ENCODE data around the gene CCDC88A. TPM values are rescaled to one million over a fixed set of nuclear protein-coding genes. Genes with fewer than 3 reads are reported as not detected.

Gene CCDC88A
- total RNA-seq, 2 donors from 2014 or later: 15.1 to 49.4 TPM

- no peak overlapping the region for H3K27ac Mint-ChIP-seq
- H3K4me1 Mint-ChIP-seq (ENCODE audit: low read depth in 2 of 2): no peaks in the 10 kb centered on the region
- no peaks in the 10 kb centered on the region for H3K27me3 Mint-ChIP-seq
Observed at GRCh38 chr2:55351672-55352071, 68.0 kb downstream of the CCDC88A start.

GRCh38 chr2:55345064-55345463, 74.6 kb downstream of the CCDC88A start:
- no peak overlapping the region for H3K4me3 Mint-ChIP-seq

More at GRCh38 chr2:55351672-55352071, 68.0 kb downstream of the CCDC88A start:
- ATAC-seq: no peak
- H3K36me3 Mint-ChIP-seq: peaks cover 5% of the 10 kb centered on the region
- no peak overlapping the region for H3K4me3 Mint-ChIP-seq
- H3K9me3 Mint-ChIP-seq: no peaks in the 10 kb centered on the region
- no peak for DNase-seq (ENCODE audit: low spot score)

GRCh38 chr2:55338268-55338667, 81.4 kb downstream of the CCDC88A start:
- Mint-ChIP-seq H3K36me3 (no peaks in the 10 kb centered on the region), H3K27ac (no peak overlapping the region), H3K27me3 (no peaks in the 10 kb centered on the region), H3K9me3 (no peaks in the 10 kb centered on the region), H3K4me3 (no peak overlapping the region), H3K4me1 (ENCODE audit: low read depth in 2 of 2) (no peaks in the 10 kb centered on the region)
- no peak for ATAC-seq
- no peak for DNase-seq (ENCODE audit: low spot score)

More at GRCh38 chr2:55345064-55345463, 74.6 kb downstream of the CCDC88A start:
- no peaks in the 10 kb centered on the region for H3K36me3 Mint-ChIP-seq
- no peak overlapping the region for H3K27ac Mint-ChIP-seq
- DNase-seq (ENCODE audit: low spot score) (no peak), ATAC-seq (no peak)
- no peaks in the 10 kb centered on the region for H3K4me1 Mint-ChIP-seq (ENCODE audit: low read depth in 2 of 2)
- H3K9me3 Mint-ChIP-seq: no peaks in the 10 kb centered on the region
- no peaks in the 10 kb centered on the region for H3K27me3 Mint-ChIP-seq

- no peak for ATAC-seq
- Mint-ChIP-seq H3K4me3 (no peak overlapping the region), H3K36me3 (no peaks in the 10 kb centered on the region), H3K4me1 (ENCODE audit: low read depth in 2 of 2) (no peaks in the 10 kb centered on the region), H3K27ac (no peak overlapping the region), H3K9me3 (no peaks in the 10 kb centered on the region), H3K27me3 (no peaks in the 10 kb centered on the region)
- DNase-seq (ENCODE audit: low spot score): no peak
Observed at GRCh38 chr2:55334728-55335127, 84.9 kb downstream of the CCDC88A start.

DNA sequence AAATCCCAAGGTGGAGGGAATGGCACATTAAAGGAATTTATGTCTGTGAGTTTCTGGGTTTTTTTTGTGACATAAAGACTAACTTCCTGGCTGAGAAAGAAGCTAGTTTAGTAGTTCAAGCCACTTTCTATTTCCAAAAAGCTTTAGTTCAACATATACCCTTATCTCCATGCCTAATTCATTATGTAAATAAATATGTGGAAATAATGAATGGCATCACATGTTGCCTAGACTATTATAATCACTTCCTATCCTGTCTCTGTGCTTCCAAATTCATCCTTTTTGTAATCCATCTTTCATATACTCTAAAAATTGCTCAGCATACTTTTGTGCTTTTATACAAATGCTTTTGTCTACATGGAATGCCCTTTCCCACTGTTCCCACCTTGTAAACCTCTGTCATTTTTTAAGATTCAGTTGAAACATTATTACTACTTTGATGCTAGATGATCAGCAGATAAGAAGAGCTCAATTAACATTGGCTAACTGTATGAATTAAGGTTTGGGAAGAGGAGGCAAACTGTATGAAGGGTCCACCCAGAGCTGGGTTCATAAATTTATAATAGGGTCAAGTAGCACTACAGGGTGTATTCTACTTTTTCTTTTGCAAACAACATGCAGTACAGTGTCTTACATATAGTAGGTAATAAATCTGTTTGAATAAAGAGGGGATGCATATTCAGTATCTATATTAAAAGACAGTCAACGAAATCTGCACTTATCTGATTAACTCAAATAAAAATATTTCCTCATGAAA, 88.9 kb downstream of the CCDC88A start:
- H3K4me1 Mint-ChIP-seq (ENCODE audit: low read depth in 2 of 2): no peaks in the 10 kb centered on the region
- H3K9me3 Mint-ChIP-seq: no peaks in the 10 kb centered on the region
- H3K4me3 Mint-ChIP-seq: no peak overlapping the region
- no peak for ATAC-seq
- H3K36me3 Mint-ChIP-seq: peaks cover 10% of the 10 kb centered on the region
- DNase-seq (ENCODE audit: low spot score): no peak
- no peak overlapping the region for H3K27ac Mint-ChIP-seq
- no peaks in the 10 kb centered on the region for H3K27me3 Mint-ChIP-seq

GRCh38 chr2:55327470-55328230, 92.0 kb downstream of the CCDC88A start:
- no peaks in the 10 kb centered on the region for H3K27me3 Mint-ChIP-seq
- no peaks in the 10 kb centered on the region for H3K9me3 Mint-ChIP-seq
- no peak overlapping the region for H3K27ac Mint-ChIP-seq
- ATAC-seq (no peak), DNase-seq (ENCODE audit: low spot score) (no peak)
- no peaks in the 10 kb centered on the region for H3K4me1 Mint-ChIP-seq (ENCODE audit: low read depth in 2 of 2)
- H3K36me3 Mint-ChIP-seq: peaks cover 10% of the 10 kb centered on the region
- H3K4me3 Mint-ChIP-seq: no peak overlapping the region

- Mint-ChIP-seq H3K4me1 (ENCODE audit: low read depth in 2 of 2) (peaks cover 19 to 22% of the 10 kb centered on the region in 2 donors), H3K27me3 (no peaks in the 10 kb centered on the region), H3K4me3 (no peak overlapping the region), H3K36me3 (no peaks in the 10 kb centered on the region), H3K27ac (peak overlapping the region in 1 of 2 donors; percentile 35), H3K9me3 (no peaks in the 10 kb centered on the region)
- ATAC-seq: no peak
- DNase-seq (ENCODE audit: low spot score): no peak
Observed at GRCh38 chr2:55314985-55315384, 104.7 kb downstream of the CCDC88A start.

- H3K36me3 Mint-ChIP-seq: no peaks in the 10 kb centered on the region
- H3K27ac Mint-ChIP-seq: peak overlapping the region; percentile 62 to 92
- H3K4me3 Mint-ChIP-seq: peak overlapping the region; percentile 61
- peak; percentile 97 to 98 for ATAC-seq
- DNase-seq (ENCODE audit: low spot score): no peak
- no peaks in the 10 kb centered on the region for H3K9me3 Mint-ChIP-seq
- peaks cover 25 to 29% of the 10 kb centered on the region in 2 donors for H3K4me1 Mint-ChIP-seq (ENCODE audit: low read depth in 2 of 2)
- no peaks in the 10 kb centered on the region for H3K27me3 Mint-ChIP-seq
Observed at GRCh38 chr2:55311444-55311870, 108.2 kb downstream of the CCDC88A start.

DNA sequence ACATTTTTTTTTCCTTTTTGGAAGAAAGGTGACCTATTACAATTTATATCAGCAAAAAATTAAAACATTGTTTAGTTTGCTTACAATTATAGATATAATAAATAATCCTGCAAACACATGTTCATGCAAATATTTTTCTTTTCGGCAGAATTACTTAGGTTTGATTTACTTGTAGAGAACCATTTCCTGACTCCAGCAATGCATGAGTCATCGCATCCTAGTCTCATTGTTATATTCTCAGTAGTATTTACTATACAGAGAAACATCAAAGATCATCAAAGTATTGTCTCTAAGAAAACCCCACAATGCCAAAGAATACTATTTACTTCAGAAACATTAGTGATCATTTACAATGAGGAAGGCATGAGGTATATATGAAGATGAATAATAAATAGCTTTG, 110.2 kb downstream of the CCDC88A start:
- ATAC-seq (no peak), DNase-seq (ENCODE audit: low spot score) (no peak)
- H3K4me1 Mint-ChIP-seq (ENCODE audit: low read depth in 2 of 2): peaks cover 23 to 29% of the 10 kb centered on the region in 2 donors
- peak overlapping the region; percentile 62 to 92 for H3K27ac Mint-ChIP-seq
- no peaks in the 10 kb centered on the region for H3K27me3 Mint-ChIP-seq
- peak overlapping the region; percentile 27 for H3K4me3 Mint-ChIP-seq
- H3K9me3 Mint-ChIP-seq: no peaks in the 10 kb centered on the region
- no peaks in the 10 kb centered on the region for H3K36me3 Mint-ChIP-seq

- no peaks in the 10 kb centered on the region for H3K9me3 Mint-ChIP-seq
- no peak overlapping the region for H3K27ac Mint-ChIP-seq
- no peaks in the 10 kb centered on the region for H3K27me3 Mint-ChIP-seq
- H3K36me3 Mint-ChIP-seq: no peaks in the 10 kb centered on the region
- peak overlapping the region; percentile 9 for H3K4me3 Mint-ChIP-seq
- H3K4me1 Mint-ChIP-seq (ENCODE audit: low read depth in 2 of 2): peaks cover 6 to 9% of the 10 kb centered on the region in 2 donors
- ATAC-seq: peak; percentile 89 to 93
- no peak for DNase-seq (ENCODE audit: low spot score)
Observed at GRCh38 chr2:55302241-55302640, 117.4 kb downstream of the CCDC88A start.

DNA sequence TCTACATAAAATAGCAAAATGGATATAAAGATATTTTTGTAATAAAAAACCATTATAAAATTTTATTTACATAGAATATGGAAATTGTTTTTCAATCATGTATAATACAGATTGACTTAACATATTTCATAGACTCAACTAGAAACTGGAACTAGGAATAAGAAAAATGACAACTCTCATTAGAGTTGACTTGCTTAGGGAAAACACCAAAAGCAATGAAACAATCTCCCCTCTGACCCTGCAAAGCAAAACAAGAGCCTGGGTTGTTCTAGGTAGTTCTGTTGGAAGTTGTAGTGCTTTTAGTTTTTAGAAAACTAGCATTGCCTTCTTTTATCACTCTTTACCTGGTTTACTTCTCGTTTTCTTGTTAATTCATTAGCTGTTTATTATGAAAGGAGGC, 118.4 kb downstream of the CCDC88A start:
- Mint-ChIP-seq H3K4me3 (no peak overlapping the region), H3K36me3 (no peaks in the 10 kb centered on the region), H3K4me1 (ENCODE audit: low read depth in 2 of 2) (peaks cover 6 to 9% of the 10 kb centered on the region in 2 donors), H3K9me3 (no peaks in the 10 kb centered on the region), H3K27me3 (no peaks in the 10 kb centered on the region), H3K27ac (no peak overlapping the region)
- DNase-seq (ENCODE audit: low spot score) (no peak), ATAC-seq (no peak)

- H3K4me3 Mint-ChIP-seq: no peak overlapping the region
- H3K9me3 Mint-ChIP-seq: no peaks in the 10 kb centered on the region
- no peaks in the 10 kb centered on the region for H3K36me3 Mint-ChIP-seq
- H3K27ac Mint-ChIP-seq: no peak overlapping the region
- H3K4me1 Mint-ChIP-seq (ENCODE audit: low read depth in 2 of 2): peaks cover 6 to 7% of the 10 kb centered on the region in 2 donors
- DNase-seq (ENCODE audit: low spot score) (no peak), ATAC-seq (no peak)
- no peaks in the 10 kb centered on the region for H3K27me3 Mint-ChIP-seq
Observed at GRCh38 chr2:55296393-55296792, 123.3 kb downstream of the CCDC88A start.

DNA sequence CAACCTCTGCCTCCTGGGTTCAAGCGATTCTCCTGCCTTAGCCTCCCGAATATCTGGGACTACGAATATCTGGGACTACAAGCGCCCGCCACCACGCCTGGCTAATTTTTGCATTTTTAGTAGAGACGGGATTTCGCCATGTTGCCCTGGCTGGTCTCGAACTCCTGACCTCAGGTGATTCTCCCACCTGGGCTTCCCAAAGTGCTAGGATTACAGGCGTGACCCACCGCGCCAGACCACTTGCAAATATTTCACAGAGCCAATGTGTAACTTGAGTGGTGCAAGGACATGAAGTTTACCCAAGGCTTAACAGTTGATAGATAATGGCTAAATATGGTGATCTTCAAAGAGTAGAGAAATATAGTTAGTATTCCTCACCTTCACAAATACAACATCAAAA, 136.6 kb downstream of the CCDC88A start:
- Mint-ChIP-seq H3K36me3 (no peaks in the 10 kb centered on the region), H3K9me3 (no peaks in the 10 kb centered on the region), H3K27me3 (no peaks in the 10 kb centered on the region), H3K27ac (peak overlapping the region; percentile 85 to 96), H3K4me1 (ENCODE audit: low read depth in 2 of 2) (peaks cover 13% of the 10 kb centered on the region in 2 donors), H3K4me3 (peak overlapping the region; percentile 96)
- no peak for DNase-seq (ENCODE audit: low spot score)
- ATAC-seq: no peak

All from natural killer cell treated with Interleukin-12 subunit alpha and Interleukin-12 subunit beta and Interleukin-15 and Interleukin-18, amount 100 ng/mL, for 72 hours (primary cell).